Measurements from ENCODE around the gene SYT8.

SYT8 gene

DNA sequence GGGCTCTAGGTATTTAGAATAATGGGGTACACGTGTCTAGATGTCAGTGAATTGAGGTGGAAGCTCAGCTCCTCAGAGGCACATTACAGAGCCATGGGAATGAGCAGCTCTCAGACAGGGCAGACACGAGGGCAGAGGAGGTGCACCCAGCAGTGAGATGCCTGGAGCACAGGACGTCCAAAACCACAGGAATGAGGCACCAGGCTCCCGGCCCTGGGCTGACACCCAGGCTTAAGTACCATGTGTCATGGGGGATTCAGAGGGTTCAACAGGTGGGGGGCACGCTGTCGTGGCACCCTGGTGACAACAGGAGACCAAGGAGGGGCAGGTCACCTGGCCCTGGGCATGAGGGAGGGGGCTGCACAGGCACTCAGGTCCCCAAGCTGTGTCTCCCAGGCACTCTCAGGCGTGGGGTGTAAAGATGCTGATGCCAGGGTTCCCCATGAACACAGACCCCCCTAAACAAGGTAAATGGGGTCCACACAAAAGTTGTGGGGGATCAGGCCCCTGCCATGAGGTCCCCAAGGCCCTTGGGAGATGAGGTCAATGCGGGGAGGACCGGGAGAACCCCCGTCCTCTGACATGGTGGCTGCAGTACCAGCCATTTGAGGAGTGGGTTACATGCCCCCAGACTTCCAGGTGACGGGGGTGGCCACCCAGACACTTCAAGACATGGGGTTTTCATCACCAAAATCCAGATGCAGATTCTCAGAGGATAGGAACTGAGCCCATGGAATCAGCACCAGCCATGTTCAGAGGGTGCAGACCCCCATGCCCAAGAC lies 5.6 kb upstream of the SYT8 start:
- Mint-ChIP-seq H3K4me3 (no peak overlapping the region), H3K9me3 (no peaks in the 10 kb centered on the region), H3K36me3 (ENCODE audit: low read depth) (no peaks in the 10 kb centered on the region), H3K27me3 (ENCODE audit: low read depth, poor library complexity) (peaks cover 30% of the 10 kb centered on the region), H3K4me1 (peaks cover 19% of the 10 kb centered on the region), H3K27ac (no peak overlapping the region)
- no peak for DNase-seq
- TF ChIP-seq CTCF (IDR thresholded peaks at IDR 0.05), result no peak

DNA sequence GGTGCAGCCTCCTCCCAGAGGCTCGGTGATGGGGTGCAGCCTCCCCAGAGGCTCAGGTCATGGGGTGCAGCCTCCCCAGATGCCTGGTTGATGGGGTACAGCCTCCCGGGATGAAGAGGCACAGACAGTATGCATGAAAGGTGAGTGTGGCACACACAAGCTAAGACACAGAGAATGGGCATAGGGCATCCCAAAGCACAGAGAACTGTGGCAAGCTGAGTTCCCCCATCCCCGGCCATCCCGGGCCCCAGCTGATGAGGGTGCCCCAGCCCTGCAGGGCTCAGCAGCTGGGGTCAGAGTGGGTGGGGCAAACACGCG lies 4.8 kb upstream of the SYT8 start:
- Mint-ChIP-seq H3K27ac (no peak overlapping the region), H3K4me3 (no peak overlapping the region), H3K4me1 (peaks cover 15% of the 10 kb centered on the region), H3K27me3 (ENCODE audit: low read depth, poor library complexity) (peaks cover 30% of the 10 kb centered on the region), H3K36me3 (ENCODE audit: low read depth) (no peaks in the 10 kb centered on the region), H3K9me3 (no peaks in the 10 kb centered on the region)
- no peak for TF ChIP-seq CTCF (IDR thresholded peaks at IDR 0.05)
- no peak for DNase-seq

DNA sequence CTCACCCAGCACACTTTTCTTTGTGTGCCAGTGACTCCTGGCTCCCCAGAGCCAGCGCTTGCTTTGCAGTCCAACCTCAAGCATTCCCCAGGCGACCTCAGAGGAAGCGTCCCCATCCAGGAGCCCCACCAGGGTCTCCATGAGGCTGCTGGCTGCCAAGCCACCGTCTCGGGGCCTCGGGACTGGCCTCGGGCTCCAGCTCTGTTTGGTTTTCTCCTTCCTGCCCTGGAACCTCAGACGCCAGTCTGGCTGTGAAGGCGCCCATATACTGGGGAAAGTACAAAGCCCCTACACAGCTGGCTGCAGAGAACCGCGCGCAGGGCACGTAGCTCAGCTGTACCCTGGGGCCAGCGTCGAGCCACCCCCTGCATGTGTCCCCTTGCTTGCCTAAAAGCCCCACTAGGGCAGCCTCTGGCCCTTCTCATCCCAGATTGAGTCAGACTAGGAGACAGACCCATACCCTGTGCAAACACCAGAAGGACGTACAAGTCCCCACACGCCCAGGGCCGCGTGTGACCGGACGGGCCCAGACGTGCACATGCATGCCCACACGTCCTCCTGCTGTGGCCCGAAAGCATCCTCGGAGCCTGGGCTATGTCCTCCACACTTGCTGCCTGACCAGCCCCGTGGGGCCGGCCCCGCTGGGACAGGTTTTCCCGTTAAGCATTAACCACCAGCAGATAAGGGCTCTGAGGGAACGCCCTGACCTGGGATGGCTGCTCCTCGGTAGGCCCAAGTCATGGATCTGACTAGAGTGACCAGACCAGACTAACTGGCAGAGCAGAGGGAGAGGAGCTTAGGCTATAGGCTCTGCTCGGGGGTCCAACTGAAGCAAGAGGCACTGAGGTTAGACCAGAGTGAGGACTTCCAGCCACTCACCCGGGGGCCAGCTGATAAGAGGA lies 4.2 kb upstream of the SYT8 start:
- TF ChIP-seq CTCF (IDR thresholded peaks at IDR 0.05), result no peak
- Mint-ChIP-seq H3K27me3 (ENCODE audit: low read depth, poor library complexity) (peaks cover 32% of the 10 kb centered on the region), H3K9me3 (no peaks in the 10 kb centered on the region), H3K4me3 (no peak overlapping the region), H3K27ac (no peak overlapping the region), H3K36me3 (ENCODE audit: low read depth) (no peaks in the 10 kb centered on the region), H3K4me1 (peaks cover 15% of the 10 kb centered on the region)
- DNase-seq, result no peak

DNA sequence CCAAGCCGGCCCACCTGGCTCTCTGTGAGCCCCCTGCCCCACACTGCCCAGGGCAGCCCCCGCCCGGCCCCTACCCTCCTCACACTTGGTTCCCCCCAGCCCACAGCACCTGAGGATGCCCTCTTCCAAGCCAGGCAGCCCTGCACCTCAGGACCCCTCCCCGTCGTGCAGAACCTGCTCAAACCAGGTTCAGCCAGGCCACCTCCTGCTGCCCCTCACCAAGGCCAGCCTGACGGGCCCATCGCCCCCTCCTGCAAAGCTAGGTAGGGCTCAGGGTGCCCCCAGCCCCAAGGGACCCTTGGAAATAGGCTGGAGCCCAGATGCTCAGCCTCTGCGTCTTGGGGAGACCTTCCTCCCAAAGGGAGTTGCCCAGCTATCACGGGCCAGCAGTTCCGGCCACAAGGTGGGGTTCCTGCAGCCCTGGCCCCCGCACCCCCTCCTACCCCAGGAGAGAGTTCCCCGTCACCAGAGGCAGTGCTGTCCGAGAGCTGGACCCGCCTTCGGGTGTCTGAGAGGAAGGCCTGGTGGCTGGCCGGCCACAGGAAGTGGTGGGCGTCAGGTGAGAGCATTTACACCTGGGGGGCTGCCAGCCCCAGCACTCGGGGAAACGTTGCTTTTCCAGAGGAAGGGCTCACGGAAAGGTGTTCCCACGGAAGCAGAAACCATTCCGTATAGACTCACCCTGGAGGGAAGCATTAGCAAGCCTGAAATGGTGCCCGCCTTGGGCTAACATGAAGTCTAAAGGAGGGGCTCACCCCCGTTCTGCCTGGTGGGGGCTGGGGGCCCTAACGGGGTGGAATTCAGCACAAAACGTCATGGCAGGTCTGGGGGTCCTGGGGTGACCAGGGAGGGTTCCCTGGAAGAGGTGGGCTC lies 3.2 kb upstream of the SYT8 start:
- Mint-ChIP-seq H3K4me3 (no peak overlapping the region), H3K27ac (no peak overlapping the region)
- TF ChIP-seq CTCF (IDR thresholded peaks at IDR 0.05), result no peak

DNA sequence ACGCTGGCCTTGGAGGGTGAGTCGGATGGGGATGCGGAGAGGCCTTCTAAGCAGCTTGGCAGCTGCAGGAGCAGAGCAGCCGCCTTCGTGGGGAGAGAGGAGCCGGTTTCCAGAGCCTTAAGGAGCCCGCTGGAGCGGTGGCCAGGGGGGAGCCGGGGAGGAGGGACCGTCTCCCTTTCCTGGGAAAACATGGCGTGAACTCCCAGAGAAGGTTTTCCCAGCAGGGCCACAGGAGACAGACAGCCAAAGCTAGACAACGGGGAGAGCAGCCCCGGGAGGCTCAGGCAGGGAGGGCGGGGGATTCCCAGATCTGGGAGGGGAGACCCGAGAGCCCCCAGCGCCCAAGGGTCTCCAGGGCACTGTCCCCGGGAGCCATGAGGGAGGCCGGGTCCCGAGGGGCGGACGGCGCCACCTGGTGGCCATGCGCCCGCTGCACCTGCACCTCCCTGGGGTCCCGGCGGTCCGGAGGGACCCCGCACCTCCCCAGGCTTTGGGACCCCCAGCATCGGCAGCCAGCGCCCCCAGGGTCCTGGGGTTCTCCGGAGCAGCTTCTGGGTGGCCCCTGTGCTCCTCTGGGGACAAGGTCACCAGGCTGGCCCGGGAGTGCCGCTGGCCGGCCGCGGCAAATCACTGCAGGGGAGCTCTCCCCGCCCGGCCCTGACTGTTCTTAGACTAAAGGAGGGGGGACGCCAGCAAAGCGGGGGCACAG lies 2.4 kb upstream of the SYT8 start:
- Mint-ChIP-seq H3K27me3 (ENCODE audit: low read depth, poor library complexity) (peaks cover 33% of the 10 kb centered on the region), H3K4me1 (peaks cover 15% of the 10 kb centered on the region), H3K27ac (no peak overlapping the region), H3K9me3 (no peaks in the 10 kb centered on the region), H3K36me3 (ENCODE audit: low read depth) (no peaks in the 10 kb centered on the region), H3K4me3 (no peak overlapping the region)
- TF ChIP-seq CTCF (IDR thresholded peaks at IDR 0.05), result peak; percentile 96
- DNase-seq, result peak; percentile 88

More for the DNA sequence above, 3.2 kb upstream of the SYT8 start:
- Mint-ChIP-seq H3K27me3 (ENCODE audit: low read depth, poor library complexity) (peaks cover 33% of the 10 kb centered on the region), H3K4me1 (peaks cover 15% of the 10 kb centered on the region), H3K9me3 (no peaks in the 10 kb centered on the region), H3K36me3 (ENCODE audit: low read depth) (no peaks in the 10 kb centered on the region)
- DNase-seq, result no peak

All from nephron progenitor cell (in vitro differentiated cells).